Kasumi-1 (cell line): ENCODE measurements around the gene ADD1.
"Not testable (repeated sequence)": the region's sequence is repeated elsewhere in the genome, so short reads cannot be mapped to it uniquely, and the experiment has no call there.

ENCODE experiments used
- DNase-seq, 2 experiments: peaks; one replicate each; lab custom pipeline; 2025; lab: John Stamatoyannopoulos, UW

The ADD1 gene

DNA sequence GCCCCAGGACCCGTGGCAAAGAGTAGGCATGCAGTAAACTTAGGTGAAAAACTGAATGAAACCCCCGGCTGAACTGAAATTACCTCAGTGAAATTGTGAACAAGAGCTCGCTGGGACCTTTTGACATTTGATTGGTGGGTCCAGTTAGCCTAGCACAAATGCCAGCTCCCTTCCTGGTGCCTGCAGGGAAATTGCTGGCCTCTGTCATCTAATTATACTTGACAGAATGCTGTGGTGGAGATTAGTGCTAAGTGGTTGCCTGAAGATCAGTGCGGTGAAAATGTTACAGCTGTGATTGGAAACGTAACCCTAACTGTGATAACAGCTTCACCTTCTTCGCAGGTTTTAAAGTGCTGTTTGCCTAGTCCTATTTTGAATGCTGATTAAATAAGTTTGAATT is 43.0 kb downstream of the ADD1 start:
- no peak for DNase-seq

DNA sequence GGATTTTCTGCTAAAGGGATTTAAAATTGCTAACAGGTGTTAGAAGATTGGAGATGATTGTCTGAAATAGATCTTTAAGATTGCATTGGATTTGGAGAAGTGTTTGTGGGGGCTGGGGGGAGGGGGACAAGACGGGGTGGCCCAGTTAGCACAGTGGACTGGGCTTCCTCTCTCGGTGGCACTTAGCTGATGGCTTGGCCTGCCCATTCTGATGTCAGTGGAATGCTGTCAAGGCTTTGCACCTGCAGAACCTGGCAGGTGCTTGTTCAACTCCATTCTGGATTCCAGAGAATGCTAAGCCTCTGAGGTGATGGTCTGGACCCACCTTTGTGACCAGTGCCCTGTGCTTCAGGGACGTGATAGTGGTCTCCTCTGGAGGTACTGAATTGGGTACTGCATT is 43.7 kb downstream of the ADD1 start:
- DNase-seq, result no peak

DNA sequence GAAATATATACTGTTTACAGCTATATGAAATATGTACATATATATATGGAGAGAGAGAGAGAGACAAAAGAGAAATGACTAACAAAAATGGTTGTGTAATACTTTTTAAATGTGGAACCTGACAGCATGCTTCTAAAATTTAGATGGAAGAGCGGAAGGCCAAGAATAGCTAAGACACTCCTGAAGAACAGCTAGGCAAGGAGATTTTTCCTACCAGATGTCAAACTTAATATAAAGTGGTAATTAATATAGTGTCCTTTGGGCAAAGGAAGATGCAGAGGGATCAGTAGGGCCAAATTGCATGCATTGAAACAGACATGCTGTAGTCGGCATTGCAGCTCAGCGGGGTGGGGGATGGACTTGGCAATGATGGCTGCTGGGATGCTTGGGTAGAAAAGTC is 45.2 kb downstream of the ADD1 start:
- no peak for DNase-seq

DNA sequence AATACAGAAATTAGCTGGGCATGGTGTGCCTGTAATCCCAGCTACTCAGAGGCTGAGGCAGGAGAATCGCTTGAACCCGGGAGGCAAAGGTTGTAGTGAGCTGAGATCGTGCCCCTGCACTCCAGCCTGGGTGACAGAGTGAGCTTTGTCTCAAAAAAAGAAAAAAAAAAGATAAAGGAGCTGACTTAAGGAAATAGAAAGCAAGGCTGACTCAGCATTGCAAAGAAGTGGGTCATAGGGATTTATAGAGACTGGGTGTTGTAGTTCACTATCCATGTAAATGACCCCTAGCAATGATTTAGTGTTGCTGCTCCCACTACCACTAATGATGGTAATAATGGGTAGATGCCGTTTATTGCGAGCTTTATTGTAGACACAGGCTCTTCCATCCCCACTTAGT is 47.6 kb downstream of the ADD1 start:
- DNase-seq, result no peak

DNA sequence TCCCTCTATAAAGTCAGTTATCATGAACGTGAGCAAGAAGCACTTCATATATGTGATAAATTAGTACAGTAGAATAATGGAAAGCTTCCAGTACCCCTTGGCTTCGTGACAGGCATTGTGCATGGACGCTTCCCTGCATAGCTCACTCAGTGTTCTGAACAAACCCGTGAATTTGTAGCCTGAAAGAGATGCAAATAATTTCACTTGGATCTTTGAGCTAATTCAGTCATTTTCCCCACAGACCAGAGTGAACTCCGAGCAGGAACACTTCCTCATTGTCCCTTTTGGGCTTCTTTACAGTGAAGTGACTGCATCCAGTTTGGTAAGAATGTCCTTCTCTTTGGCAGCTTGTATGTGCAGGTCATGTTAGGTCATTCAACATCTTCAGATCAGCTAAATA is 50.1 kb downstream of the ADD1 start:
- DNase-seq, result no peak

DNA sequence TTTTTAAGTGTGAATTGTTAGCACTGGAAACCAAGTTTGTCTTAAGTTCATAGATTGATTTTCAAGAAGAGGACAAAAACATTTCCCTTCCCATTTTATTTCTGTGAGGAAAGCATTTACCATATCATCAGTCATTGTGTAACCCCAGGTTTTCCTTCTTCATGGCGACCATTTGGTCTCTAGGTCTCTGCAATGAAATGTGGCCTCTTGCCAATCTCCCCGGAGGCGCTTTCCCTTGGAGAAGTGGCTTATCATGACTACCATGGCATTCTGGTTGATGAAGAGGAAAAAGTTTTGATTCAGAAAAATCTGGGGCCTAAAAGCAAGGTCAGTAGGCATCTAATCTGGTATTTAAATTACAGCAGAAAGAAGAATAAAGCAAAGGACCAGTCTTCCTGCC is 54.4 kb downstream of the ADD1 start:
- DNase-seq, result no peak

DNA sequence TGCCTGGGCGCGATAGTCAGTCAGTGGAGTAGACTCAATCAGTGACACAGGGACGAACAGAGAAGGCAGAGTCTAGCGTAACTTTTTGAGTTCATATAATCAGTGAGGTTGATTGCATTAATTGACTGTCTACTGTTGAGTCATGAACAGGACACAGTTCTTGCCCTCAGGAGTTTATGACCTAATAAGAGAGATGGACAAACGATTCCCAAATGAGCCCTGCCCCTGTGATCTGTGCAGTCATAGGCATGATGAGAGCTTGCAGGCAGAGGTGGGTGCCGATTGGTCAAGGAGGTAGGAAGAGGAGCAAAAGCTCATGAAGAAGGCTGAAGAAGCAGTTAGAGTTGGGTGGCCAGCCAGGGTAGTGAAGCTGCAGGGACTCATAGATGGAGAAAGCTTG is 57.1 kb downstream of the ADD1 start:
- DNase-seq, result no peak

DNA sequence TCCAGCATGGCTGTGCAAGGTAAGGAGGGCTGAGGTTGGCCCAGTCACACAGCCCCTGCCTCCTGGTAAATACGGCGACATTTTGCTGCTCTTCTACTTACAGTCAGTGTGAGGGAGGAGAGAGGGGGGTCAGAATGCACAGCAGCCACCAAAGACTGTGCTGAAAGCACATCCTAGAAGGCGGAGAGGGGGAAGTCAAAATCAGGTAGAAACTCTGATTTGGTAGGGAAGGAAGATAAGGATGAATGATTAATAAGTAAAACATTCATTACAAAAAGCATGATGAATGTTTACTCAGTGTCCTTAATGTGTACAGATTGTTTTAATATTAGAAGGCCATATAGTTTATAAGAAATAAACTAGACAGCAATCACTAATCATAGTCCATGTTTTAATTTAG is 57.5 kb downstream of the ADD1 start:
- DNase-seq, result no peak

DNA sequence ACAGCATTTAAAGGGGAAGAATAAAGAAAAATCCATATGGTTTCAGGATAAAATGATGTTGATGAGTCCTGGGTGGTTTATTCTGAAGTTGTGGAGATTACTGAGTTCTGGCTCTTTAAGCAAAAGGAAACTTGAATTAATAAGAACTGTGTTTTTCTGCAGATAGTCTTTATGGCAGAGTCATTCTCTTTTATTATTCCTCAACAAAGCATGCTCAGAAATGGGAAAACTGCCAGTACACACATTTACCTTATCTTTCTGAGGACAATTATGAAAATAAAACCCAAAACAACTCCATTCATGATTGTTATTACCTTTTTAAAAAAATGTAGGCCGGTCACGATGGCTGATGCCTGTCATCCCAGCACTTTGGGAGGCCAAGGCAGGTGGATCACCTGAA is 58.5 kb downstream of the ADD1 start:
- no peak for DNase-seq

DNA sequence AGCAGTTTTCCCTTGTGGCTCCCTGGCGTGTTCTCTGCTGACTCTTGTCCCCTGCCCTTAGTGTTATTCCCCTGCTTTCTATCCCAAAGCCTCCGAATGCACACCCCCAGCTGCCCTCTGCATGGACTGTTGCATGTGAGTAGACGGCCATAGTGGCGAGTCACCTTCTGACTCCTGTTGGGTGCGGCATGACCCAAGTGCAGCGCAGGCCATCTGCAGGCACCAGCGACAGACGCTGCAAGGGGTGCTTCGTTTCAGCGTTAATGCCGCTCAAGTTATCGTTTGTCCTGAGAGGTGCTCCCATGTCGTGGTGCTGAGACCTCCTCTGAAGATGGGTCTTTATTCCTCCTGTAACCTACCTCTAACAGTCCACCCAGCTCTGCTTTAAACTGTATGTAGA is 61.9 kb downstream of the ADD1 start:
- DNase-seq, result no peak

DNA sequence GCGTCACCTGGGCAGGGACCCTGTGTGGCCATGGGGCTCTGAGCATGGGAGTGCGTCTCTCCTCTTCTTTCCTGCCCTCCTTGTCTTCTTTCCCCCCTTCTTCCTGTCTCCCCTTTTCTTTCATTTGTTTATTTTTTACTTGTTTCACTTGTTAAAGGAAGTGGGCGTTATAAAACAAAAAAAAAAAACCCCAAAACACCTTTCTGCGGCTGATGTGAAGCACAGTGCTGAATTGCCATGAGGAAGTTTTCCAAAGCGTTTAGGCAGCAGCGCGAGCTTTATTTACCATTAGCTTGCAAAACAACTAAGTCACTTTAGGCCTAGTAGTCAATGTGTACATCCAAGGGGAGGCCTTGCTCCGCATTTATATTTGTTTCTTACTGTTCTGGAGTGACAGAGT is 62.6 kb downstream of the ADD1 start:
- DNase-seq, result no peak

DNA sequence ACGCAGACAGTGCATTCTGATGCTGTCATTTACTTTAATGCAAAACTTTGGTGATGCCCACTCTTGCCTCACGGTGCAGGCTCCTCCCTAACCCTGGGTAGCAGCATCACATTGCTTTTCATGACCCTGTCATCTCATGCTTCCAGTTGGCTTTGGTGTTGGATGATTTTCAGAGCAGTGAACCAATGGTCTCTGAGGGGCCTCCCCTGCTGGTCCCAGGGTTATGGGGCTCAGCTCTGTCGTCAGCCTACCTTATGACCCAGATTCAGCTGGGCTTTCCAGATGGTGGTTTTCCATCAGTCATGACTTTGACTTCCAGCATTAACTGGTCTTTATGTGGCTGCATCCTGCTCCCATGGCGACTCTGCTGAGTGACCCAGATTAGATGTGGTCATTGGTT is 63.6 kb downstream of the ADD1 start:
- DNase-seq, result no peak

DNA sequence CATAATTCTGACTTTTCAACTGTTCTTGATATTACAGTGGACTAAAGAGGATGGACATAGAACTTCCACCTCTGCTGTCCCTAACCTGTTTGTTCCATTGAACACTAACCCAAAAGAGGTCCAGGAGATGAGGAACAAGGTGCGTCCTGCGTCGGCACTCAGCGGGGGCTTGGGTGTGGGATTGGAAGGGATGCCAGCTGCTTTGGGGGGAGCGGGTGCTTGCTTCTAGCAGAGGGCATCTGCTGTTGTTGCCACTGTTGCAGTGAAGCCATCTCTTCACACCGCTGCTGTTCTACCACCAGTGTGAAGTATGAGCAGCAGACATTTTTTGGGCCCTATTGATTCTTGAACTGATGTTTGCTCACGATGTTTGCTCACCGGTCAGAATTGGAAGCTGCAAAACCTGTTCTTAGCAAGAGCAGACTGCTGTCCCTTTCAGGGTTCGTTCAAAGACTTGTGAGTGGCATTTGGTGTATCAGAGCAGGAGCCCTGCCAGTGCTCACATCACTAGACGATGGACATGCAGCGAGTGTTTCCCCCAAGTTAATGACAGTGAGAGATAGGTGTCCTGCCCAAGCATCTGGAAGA is 64.2 kb downstream of the ADD1 start:
- DNase-seq, result no peak

DNA sequence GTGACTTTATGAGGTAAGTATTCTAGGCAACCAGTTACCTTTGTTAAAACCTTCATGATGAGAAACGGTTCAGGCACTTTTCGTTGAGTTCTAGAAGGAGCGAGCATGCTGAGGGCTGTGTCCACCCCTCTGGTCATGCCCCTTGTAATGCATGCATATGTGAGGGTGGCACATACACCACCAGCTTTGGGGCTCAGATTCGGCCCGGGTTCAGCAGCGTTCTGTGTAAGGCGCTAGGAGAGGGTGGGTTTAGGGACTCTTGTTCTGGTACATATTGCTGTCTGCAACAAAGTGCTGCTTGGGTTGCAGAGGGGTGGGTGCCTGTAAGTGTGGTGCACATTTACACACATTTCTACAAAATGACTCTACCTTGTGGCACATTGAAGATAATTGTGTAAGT is 65.0 kb downstream of the ADD1 start:
- DNase-seq, result no peak

DNA sequence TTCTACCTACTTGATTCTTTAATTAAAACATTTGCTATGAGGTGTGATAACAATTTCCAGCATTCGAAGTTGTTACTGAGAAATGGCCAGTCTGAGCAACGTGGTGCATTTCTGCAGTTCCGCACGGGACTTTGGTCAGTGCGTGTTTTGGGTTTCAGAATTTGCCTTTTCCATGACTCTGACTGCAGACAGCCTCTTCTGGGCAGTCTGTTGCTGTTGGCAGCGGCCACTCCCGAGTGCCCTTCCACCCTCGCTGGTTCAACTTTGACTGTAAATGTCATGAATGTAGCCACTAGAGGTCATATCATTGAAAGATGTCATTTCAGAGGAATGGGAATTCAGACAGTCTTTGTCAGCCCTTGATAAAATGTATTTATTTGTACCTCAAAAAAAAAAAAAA is 65.9 kb downstream of the ADD1 start:
- no peak for DNase-seq

DNA sequence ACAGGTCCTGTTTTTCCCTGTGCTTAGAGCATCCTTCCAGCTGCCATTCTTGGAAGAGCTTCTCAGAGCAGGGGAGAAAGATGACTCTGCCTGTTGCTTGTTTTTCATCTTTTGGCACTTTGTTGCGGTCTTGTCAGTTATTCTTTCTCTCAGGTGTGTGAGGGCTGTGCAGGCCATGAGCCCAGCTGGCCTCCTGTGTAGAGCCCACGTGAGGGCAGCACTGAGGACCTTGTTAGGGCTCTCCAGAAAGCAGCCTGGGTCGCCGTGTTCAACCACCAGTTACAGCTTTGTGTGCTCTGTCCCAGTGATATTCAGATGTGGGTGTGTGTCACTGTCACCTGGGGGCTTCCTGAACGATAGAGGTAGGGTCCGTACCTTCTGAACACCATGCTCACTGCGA is 66.8 kb downstream of the ADD1 start:
- DNase-seq, result no peak

DNA sequence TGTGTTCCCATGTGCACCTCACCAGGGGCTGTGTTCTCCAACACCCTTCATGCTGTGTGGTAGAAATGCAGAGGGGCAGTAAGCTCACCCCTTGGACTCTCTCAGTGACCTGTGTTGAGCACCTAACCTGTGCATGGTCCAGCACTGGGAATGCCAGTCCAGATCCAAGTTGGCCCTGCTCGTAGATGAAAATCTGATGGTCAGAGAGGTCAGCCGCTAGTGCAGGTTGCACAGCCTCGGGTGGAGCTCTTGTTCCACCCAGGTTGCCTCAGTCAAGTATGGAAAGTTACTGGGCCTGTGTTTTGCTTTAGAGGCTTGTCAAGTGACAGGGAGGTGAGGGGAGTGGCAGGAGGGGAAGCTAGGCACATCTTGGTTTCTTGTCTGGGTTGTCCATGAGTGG is 68.2 kb downstream of the ADD1 start:
- no peak for DNase-seq

DNA sequence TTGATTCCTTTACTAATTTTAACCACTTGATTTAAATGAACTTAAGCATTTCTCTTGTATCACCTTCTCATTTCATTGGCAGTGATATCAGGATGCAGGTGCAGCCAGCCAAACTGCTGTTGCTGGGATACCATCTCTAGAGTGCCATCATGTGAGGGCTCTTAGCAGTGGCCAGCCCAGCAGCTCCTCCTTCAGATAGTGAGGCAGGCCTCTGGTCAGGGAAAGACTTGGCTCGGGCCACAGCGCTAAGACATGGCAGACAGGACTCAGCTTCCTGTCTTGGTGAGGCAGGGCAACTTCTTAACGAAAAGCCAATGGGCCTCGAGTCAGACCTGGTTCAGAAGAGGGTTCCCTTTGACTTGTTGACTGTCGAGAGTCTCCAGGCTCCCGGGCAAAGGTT is 69.5 kb downstream of the ADD1 start:
- no peak for DNase-seq

DNA sequence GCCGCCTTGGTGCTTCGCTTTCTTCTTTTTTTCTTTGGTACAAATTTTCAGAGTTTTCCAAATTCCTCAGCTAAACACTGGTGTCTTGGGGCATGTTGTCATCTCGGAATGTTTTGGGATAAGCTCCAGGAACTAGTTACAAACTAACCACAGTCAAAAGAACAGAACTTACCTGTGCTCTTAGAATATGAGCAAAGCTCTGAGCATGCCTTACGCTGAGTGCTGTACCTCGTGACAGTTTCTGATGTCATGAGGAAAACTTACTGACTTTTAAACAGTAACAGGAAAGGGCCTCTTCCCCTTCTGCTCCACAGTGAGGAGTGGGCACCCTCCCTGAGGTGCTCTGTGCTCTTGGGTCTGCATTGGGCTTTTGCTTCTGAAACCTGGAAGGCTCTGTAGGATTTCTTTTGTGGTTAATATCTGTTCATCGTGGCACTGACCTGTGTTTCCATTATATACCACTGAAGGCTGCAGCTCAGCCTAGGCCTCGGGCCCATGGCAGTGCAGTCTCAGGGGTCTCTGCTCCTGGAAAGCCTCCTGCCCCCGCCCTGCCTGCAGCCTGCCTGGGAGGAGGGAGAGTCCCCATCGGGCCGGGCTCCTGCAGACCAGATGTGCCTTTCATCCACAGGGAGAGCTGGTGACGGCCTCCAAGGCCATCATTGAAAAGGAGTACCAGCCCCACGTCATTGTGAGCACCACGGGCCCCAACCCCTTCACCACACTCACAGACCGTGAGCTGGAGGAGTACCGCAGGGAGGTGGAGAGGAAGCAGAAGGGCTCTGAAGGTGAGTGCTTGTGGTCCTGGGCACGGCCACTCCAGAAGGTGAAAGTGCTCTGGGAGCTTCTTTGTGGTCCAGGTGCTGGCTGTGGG is 70.8 kb downstream of the ADD1 start:
- peak in 1 of 2 experiments; percentile 16 for DNase-seq

DNA sequence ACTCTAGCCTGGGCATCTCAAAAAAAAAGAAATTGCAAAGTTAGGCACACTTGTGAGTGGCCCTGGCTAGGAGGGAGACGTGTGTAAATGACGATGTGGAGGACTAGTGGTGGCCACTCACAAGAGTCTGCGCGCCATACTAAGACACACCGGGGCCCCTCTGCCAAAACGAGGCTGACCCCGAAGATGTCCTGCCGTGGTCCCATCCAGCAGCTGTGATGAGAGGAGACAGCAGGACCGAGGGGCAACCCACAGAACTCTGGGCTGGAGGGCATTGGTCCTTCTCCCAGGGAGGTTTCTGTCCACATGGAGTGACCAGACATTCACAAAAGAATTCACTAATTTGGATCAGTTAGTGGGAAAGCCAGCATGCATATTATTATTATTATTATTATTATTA is 72.1 kb downstream of the ADD1 start:
- no peak for DNase-seq

DNA sequence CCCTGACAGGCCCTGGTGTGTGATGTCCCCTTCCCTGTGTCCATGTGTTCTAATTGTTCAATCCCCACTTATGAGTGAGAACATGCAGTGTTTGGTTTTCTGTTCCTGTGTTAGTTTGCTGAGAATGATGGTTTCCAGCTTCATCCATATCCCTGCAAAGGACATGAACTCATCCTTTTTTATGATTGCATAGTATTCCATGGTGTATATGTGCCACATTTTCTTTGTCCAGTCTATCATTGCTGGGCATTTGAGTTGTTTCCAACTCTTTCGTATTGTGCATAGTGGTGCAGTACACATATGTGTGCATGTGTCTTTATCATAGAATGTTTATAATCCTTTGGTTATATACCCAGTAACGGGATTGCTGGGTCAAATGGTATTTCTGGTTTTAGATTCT is 73.1 kb downstream of the ADD1 start:
- not testable (repeated sequence) for DNase-seq

DNA sequence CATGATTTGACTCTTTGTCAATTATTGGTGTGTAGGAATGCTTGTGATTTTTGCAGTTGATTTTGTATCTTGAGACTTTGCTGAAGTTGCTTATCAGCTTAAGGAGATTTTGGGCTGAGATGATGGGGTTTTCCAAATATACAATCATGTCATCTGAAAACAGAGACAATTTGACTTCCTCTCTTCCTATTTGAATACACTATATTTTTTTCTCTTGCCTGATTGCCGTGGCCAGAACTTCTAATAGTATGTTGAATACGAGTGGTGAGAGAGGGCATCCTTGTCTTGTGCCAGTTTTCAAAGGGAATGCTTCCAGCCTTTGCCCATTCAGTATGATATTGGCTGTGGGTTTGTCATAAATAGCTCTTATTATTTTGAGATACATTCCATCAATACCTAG is 74.7 kb downstream of the ADD1 start:
- not testable (repeated sequence) for DNase-seq

DNA sequence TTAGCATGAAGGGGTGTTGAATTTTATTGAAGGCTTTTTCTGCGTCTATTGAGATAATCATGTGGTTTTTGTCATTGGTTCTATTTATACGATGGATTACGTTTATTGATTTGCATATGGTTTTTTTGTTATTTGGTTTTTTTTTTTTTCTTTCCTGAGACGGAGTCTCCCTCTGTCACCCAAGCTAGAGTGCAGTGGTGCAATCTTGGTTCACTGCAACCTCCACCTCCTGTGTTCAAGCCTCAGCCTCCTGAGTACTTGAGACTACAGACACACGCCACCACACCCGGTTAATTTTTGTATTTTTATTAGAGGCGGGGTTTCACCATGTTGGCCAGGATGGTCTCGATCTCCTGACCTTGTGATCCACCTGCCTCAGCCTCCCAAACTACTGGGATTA is 75.1 kb downstream of the ADD1 start:
- DNase-seq, result not testable (repeated sequence)
